B cell (primary cell): ENCODE results near the gene PDE3A. TPM values are rescaled to one million over a fixed set of nuclear protein-coding genes. Genes with fewer than 3 reads are reported as not detected.

Experiments
- ATAC-seq: fragments of 200-7000 bp; cut with Tn5 transposase; one replicate; pipeline ENCODE4 v1.10.0; 2021; ENCODE audit warnings: low read depth, mild to moderate bottlenecking, moderate number of reproducible peaks, moderate library complexity
- CTCF ChIA-PET: fragments of 350-600 bp; sonication (Branson Sonifier 250); formaldehyde crosslinking; loops from one replicate; lab custom pipeline; 2021; ENCODE audit warnings: antibody characterized with exemption, inconsistent platforms; lab: Charles Lee
- POLR2A ChIA-PET: fragments of 350-600 bp; sonication (Branson Sonifier 250); formaldehyde crosslinking; loops from one replicate; lab custom pipeline; 2021; ENCODE audit warnings: antibody characterized with exemption; lab: Charles Lee
- DNase-seq: peaks from one replicate; pipeline ENCODE4 v3.0.0; 2013
- H2AFZ ChIP-seq: 2 replicates; pipeline ENCODE4 v1.6.1; 2012; ENCODE audit warnings: mild to moderate bottlenecking, low read depth, low read length; ENCODE audit not compliant: insufficient read depth, poor library complexity, severe bottlenecking
- H3K27ac ChIP-seq, 2 donors: 1 replicate in 1 of 2; 2 replicates in 1 of 2; pipeline ENCODE4 v1.5.1; 2012 to 2013; ENCODE audit warnings: low read length in 2 of 2, mild to moderate bottlenecking in 2 of 2, moderate library complexity in 1 of 2
- H3K27me3 ChIP-seq, 4 experiments: fragments of 200-600 bp in 1 of 4; sonication (generic) in 1 of 4; replicated peaks in 1 of 4; 1 replicate in 2 of 4; 2 replicates in 2 of 4; pipeline versions ENCODE4 v1.6.1 to v1.7.0; 2013 to 2016; ENCODE audit warnings: low read length in 3 of 4, mild to moderate bottlenecking in 2 of 4, mixed read lengths in 1 of 4, moderate library complexity in 1 of 4; ENCODE audit not compliant: insufficient read depth in 4 of 4, control insufficient read depth in 3 of 4; ENCODE audit errors: control extremely low read depth in 1 of 4
- H3K36me3 ChIP-seq, 2 experiments: replicated peaks in 1 of 2; 1 replicate in 1 of 2; 2 replicates in 1 of 2; pipeline versions ENCODE4 v1.6.1 to v1.7.1; 2013; ENCODE audit warnings: low read length in 1 of 2; ENCODE audit not compliant: insufficient read depth in 2 of 2, control insufficient read depth in 1 of 2; ENCODE audit errors: control extremely low read depth in 1 of 2, extremely low read depth in 1 of 2
- H3K4me1 ChIP-seq, 2 donors: fragments of 200-600 bp in 1 of 2; sonication (generic) in 1 of 2; 1 replicate in 1 of 2; 2 replicates in 1 of 2; pipeline versions ENCODE4 v1.5.1 to v1.6.1; 2013 to 2017; ENCODE audit warnings: low read length in 2 of 2; ENCODE audit not compliant: control insufficient read depth in 2 of 2, insufficient read depth in 2 of 2
- H3K4me2 ChIP-seq: replicated peaks from 2 replicates; pipeline ENCODE3; 2012; ENCODE audit warnings: mild to moderate bottlenecking, low read depth, low read length; ENCODE audit not compliant: poor library complexity, severe bottlenecking
- H3K4me3 ChIP-seq, 5 experiments: fragments of 200-600 bp in 1 of 5; sonication (generic) in 1 of 5; 1 replicate in 3 of 5; 2 replicates in 2 of 5; pipeline versions ENCODE4 v1.5.1 to v1.7.0; 2011 to 2016; ENCODE audit warnings: low read length in 4 of 5, mild to moderate bottlenecking in 4 of 5, low read depth in 2 of 5, control low read depth in 1 of 5, moderate library complexity in 1 of 5; ENCODE audit not compliant: insufficient read depth in 1 of 5; ENCODE audit errors: control extremely low read depth in 1 of 5, extremely low read depth in 1 of 5
- H3K79me2 ChIP-seq: fragments of 200-600 bp; sonication (generic); one replicate; pipeline ENCODE4 v1.6.0; 2016; ENCODE audit warnings: low read length; ENCODE audit not compliant: control insufficient read depth, insufficient read depth
- H3K9ac ChIP-seq: fragments of 200-600 bp; sonication (generic); 2 replicates; pipeline ENCODE4 v1.6.1; 2017; ENCODE audit warnings: mild to moderate bottlenecking, low read length, moderate library complexity
- H3K9me3 ChIP-seq, 3 donors: one replicate each; pipeline versions ENCODE4 v1.6.1 to v1.7.1; 2013; ENCODE audit warnings: low read length in 2 of 3; ENCODE audit not compliant: control insufficient read depth in 2 of 3, insufficient read depth in 1 of 3; ENCODE audit errors: control extremely low read depth in 1 of 3
- H4K20me1 ChIP-seq: 2 replicates; pipeline ENCODE4 v1.6.0; 2012; ENCODE audit warnings: mild to moderate bottlenecking, low read length; ENCODE audit not compliant: insufficient read depth, control insufficient read depth, poor library complexity, severe bottlenecking
- H3K27ac Mint-ChIP-seq: one replicate; pipeline ENCODE4 v1.8.0; 2021; ENCODE audit warnings: mixed read lengths
- H3K27me3 Mint-ChIP-seq: one replicate; pipeline ENCODE4 v1.8.0; 2021; ENCODE audit warnings: mixed read lengths
- H3K4me1 Mint-ChIP-seq: one replicate; pipeline ENCODE4 v1.8.0; 2021; ENCODE audit warnings: mixed read lengths
- H3K4me3 Mint-ChIP-seq: one replicate; pipeline ENCODE4 v1.8.0; 2021; ENCODE audit warnings: mixed read lengths
- H3K9me3 Mint-ChIP-seq: one replicate; pipeline ENCODE4 v1.8.0; 2022; ENCODE audit warnings: mixed read lengths; ENCODE audit not compliant: insufficient read depth
- CTCF ChIP-seq: fragments of 200-600 bp; IDR thresholded peaks from one replicate; pipeline ENCODE4 v1.8.0; 2022; ENCODE audit warnings: antibody characterized with exemption, mild to moderate bottlenecking
- EZH2 ChIP-seq: IDR thresholded peaks from 2 replicates; pipeline ENCODE4 v1.6.1; 2012; ENCODE audit warnings: borderline replicate concordance, low read depth, mild to moderate bottlenecking, moderate library complexity, low read length; ENCODE audit not compliant: insufficient read depth, poor library complexity, severe bottlenecking
- WGBS: methylation state at CpG from one replicate; pipeline ENCODE4 v1.1.5; 2013; ENCODE audit warnings: missing lambda C conversion rate; ENCODE audit not compliant: insufficient coverage; 5-methylcytosine and 5-hydroxymethylcytosine counted together
- intact Hi-C: fragments of 100-400 bp; cut with micrococcal nuclease; formaldehyde crosslinking; loops from one replicate; pipeline ENCODE4 v1.10.0; 2022
- polyA plus RNA-seq: library from polyadenylated mRNA; depleted of rRNA; stranded (reverse); fragments of >200 nt; gene quantifications from 2 replicates; pipeline ENCODE4 v1.2.3, GENCODE V29; 2012
- total RNA-seq, 2 donors: library from RNA; stranded (reverse); fragments of 120-200 nt in 1 of 2; gene quantifications; 1 replicate in 1 of 2; 2 replicates in 1 of 2; pipeline versions ENCODE4 v1.2.3 to v1.2.4, GENCODE V29; 2013 to 2022

Gene PDE3A
- total and polyA plus RNA-seq, 2 donors (not counting 1 experiment from before 2014, with no cell fraction given): not detected

DNA sequence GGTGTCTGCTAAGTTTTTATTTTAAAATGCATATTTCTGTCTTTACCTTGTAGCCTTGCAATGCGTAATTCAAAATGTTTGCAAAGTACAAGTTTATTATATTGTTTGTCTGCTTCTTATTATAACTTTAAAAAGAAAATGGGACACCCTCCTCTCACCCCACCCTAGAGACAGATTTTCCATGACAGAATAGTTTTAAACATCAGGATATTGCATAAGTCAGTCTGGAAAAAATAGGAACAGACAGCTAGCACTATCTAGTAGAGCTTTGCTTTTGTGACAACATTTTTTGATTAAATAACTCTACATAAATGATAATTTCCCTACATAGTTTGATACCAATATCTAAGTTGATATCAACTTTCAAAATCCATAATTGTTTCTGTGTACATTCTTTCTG, 71.3 kb downstream of the PDE3A start:
- intact Hi-C loops: no loop called here
- Histone ChIP-seq H3K4me1 (no peaks in the 10 kb centered on the region), H4K20me1 (no peaks in the 10 kb centered on the region), H3K36me3 (no peaks in the 10 kb centered on the region), H3K79me2 (no peaks in the 10 kb centered on the region), H3K4me2 (no peak overlapping the region), H3K9me3 (no peaks in the 10 kb centered on the region), H3K4me3 (no peak overlapping the region), H3K27me3 (no peaks in the 10 kb centered on the region), H3K27ac (no peak overlapping the region), H3K9ac (no peak overlapping the region), H2AFZ (no peak overlapping the region)
- no peaks in the 10 kb centered on the region for H3K4me1 Mint-ChIP-seq
- no peak for DNase-seq
- ChIA-PET CTCF (no interaction called here), POLR2A (no interaction called here)
- WGBS: no CpG with 5 or more reads among the region's 1 CpG
- H3K27me3 Mint-ChIP-seq: no peaks in the 10 kb centered on the region
- no peak for ATAC-seq
- peaks cover 2% of the 10 kb centered on the region for H3K9me3 Mint-ChIP-seq
- no peak overlapping the region for H3K27ac Mint-ChIP-seq
- TF ChIP-seq EZH2: no peak
- H3K4me3 Mint-ChIP-seq: no peak overlapping the region

- Mint-ChIP-seq H3K9me3 (peaks cover 2% of the 10 kb centered on the region), H3K27me3 (no peaks in the 10 kb centered on the region), H3K27ac (no peak overlapping the region), H3K4me1 (no peaks in the 10 kb centered on the region), H3K4me3 (no peak overlapping the region)
- Histone ChIP-seq H3K79me2 (no peaks in the 10 kb centered on the region), H3K4me3 (no peak overlapping the region), H3K4me1 (no peaks in the 10 kb centered on the region), H3K4me2 (no peak overlapping the region), H2AFZ (no peak overlapping the region), H3K27ac (no peak overlapping the region), H4K20me1 (no peaks in the 10 kb centered on the region), H3K36me3 (no peaks in the 10 kb centered on the region), H3K27me3 (no peaks in the 10 kb centered on the region), H3K9ac (no peak overlapping the region), H3K9me3 (no peaks in the 10 kb centered on the region)
- no peak for ATAC-seq
- ChIA-PET CTCF (no interaction called here), POLR2A (no interaction called here)
- TF ChIP-seq CTCF: no peak
- TF ChIP-seq EZH2: no peak
- no peak for DNase-seq
- no CpG with 5 or more reads among the region's 1 CpG for WGBS
- intact Hi-C loops: no loop called here
Observed at GRCh38 chr12:20440408-20440807, 72.1 kb downstream of the PDE3A start.
